ENCODE results near the gene NLRP4.
"Not testable (repeated sequence)": the region's sequence is repeated elsewhere in the genome, so short reads cannot be mapped to it uniquely, and the experiment has no call there.

The NLRP4 gene

GRCh38 chr19:55867101-55867500 lies 30.8 kb downstream of the NLRP4 start:
- DNase-seq (ENCODE audit: extremely low spot score, insufficient read length, low read depth), result no peak
- FAIRE-seq, result no peak

GRCh38 chr19:55870736-55871135 lies 34.4 kb downstream of the NLRP4 start:
- FAIRE-seq (no peak), DNase-seq (ENCODE audit: extremely low spot score, insufficient read length, low read depth) (no peak)

- DNase-seq (ENCODE audit: extremely low spot score, insufficient read length, low read depth) (no peak), FAIRE-seq (no peak)
Observed at GRCh38 chr19:55877211-55877610, 40.9 kb downstream of the NLRP4 start.

GRCh38 chr19:55882626-55883025 lies 46.3 kb downstream of the NLRP4 start:
- FAIRE-seq, result no peak
- no peak for DNase-seq (ENCODE audit: extremely low spot score, insufficient read length, low read depth)

GRCh38 chr19:55898911-55899310 lies 62.6 kb downstream of the NLRP4 start:
- DNase-seq (ENCODE audit: extremely low spot score, insufficient read length, low read depth) (no peak), FAIRE-seq (no peak)

- DNase-seq (ENCODE audit: extremely low spot score, insufficient read length, low read depth) (no peak), FAIRE-seq (no peak)
Observed at GRCh38 chr19:55901369-55902079, 65.2 kb downstream of the NLRP4 start.

GRCh38 chr19:55902080-55902751 lies 65.9 kb downstream of the NLRP4 start:
- DNase-seq (ENCODE audit: extremely low spot score, insufficient read length, low read depth) (no peak), FAIRE-seq (no peak)

GRCh38 chr19:55907286-55907685 lies 70.9 kb downstream of the NLRP4 start:
- FAIRE-seq, result no peak
- DNase-seq (ENCODE audit: extremely low spot score, insufficient read length, low read depth), result no peak

GRCh38 chr19:55907746-55908145 lies 71.4 kb downstream of the NLRP4 start:
- DNase-seq (ENCODE audit: extremely low spot score, insufficient read length, low read depth), result no peak
- no peak for FAIRE-seq

- FAIRE-seq (no peak), DNase-seq (ENCODE audit: extremely low spot score, insufficient read length, low read depth) (no peak)
Observed at GRCh38 chr19:55909801-55910200, 73.5 kb downstream of the NLRP4 start.

GRCh38 chr19:55912916-55913315 lies 76.6 kb downstream of the NLRP4 start:
- DNase-seq (ENCODE audit: extremely low spot score, insufficient read length, low read depth) (no peak), FAIRE-seq (no peak)

GRCh38 chr19:55913643-55914268 lies 77.4 kb downstream of the NLRP4 start:
- DNase-seq (ENCODE audit: extremely low spot score, insufficient read length, low read depth), result no peak
- no peak for FAIRE-seq

- DNase-seq (ENCODE audit: extremely low spot score, insufficient read length, low read depth) (no peak), FAIRE-seq (no peak)
Observed at GRCh38 chr19:55923556-55923955, 87.2 kb downstream of the NLRP4 start.

GRCh38 chr19:55927991-55928390 lies 91.7 kb downstream of the NLRP4 start:
- DNase-seq (ENCODE audit: extremely low spot score, insufficient read length, low read depth), result no peak
- no peak for FAIRE-seq

GRCh38 chr19:55929258-55929657 lies 92.9 kb downstream of the NLRP4 start:
- not testable (repeated sequence) for DNase-seq (ENCODE audit: extremely low spot score, insufficient read length, low read depth); FAIRE-seq

- DNase-seq (ENCODE audit: extremely low spot score, insufficient read length, low read depth) (no peak), FAIRE-seq (no peak)
Observed at GRCh38 chr19:55930996-55931515, 94.7 kb downstream of the NLRP4 start.
